Transverse colon (tissue), 4 donors: ENCODE measurements around the gene MCRS1.

ENCODE experiments used
- POLR2A ChIP-seq: fragments of 450-650 bp; IDR thresholded peaks from one replicate; pipeline ENCODE4 v1.6.1; 2016; ENCODE audit warnings: antibody characterized with exemption, mild to moderate bottlenecking, moderate library complexity
- POLR2AphosphoS5 ChIP-seq, 3 donors: sonication (generic); formaldehyde crosslinking; IDR thresholded peaks; one replicate each; pipeline ENCODE4 v1.6.1; 2016; ENCODE audit warnings: antibody characterized with exemption in 3 of 3
- TF ChIP-seq, protein P1 (sequence below), 5 experiments: fragments of 200-600 bp in 3 of 5; fragments of 450-650 bp in 2 of 5; sonication (generic) in 3 of 5; IDR thresholded peaks; 1 replicate in 2 of 5; 2 replicates in 3 of 5; pipeline ENCODE4 v1.5.1; 2016 to 2017; ENCODE audit warnings: antibody characterized with exemption in 5 of 5, inconsistent platforms in 3 of 5, mild to moderate bottlenecking in 2 of 5, moderate library complexity in 1 of 5

DNA sequence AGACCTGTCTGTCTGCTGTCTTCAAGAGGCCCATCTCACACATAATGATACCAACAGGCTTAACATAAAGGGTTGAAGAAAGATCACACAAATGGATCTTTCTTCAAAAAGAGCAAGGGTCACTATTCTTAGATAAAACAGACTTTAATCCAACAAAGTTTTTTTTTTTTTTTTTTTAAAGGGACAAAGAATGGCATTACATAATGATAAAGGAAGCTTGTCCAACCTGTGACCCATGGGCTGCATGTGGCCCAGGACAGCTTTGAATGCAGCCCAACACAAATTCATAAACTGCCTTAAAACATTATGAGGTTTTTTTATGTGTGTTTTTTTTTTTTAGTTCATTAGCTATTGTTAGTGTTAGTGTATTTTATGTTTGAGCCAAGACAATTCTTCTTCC lies 44.3 kb upstream of the MCRS1 start:
- TF ChIP-seq POLR2A: no peak
- TF ChIP-seq, protein P1, sequence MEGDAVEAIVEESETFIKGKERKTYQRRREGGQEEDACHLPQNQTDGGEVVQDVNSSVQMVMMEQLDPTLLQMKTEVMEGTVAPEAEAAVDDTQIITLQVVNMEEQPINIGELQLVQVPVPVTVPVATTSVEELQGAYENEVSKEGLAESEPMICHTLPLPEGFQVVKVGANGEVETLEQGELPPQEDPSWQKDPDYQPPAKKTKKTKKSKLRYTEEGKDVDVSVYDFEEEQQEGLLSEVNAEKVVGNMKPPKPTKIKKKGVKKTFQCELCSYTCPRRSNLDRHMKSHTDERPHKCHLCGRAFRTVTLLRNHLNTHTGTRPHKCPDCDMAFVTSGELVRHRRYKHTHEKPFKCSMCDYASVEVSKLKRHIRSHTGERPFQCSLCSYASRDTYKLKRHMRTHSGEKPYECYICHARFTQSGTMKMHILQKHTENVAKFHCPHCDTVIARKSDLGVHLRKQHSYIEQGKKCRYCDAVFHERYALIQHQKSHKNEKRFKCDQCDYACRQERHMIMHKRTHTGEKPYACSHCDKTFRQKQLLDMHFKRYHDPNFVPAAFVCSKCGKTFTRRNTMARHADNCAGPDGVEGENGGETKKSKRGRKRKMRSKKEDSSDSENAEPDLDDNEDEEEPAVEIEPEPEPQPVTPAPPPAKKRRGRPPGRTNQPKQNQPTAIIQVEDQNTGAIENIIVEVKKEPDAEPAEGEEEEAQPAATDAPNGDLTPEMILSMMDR (IDR thresholded peaks at IDR 0.05): no peak
- TF ChIP-seq POLR2AphosphoS5 (IDR thresholded peaks at IDR 0.05): no peak
